GM12891 (cell line): ENCODE data around the gene RNF5.

Experiments used
- PAX5 ChIP-seq: IDR thresholded peaks from 2 replicates; pipeline ENCODE4 v1.6.1; 2011; ENCODE audit warnings: low read length, moderate library complexity, mild to moderate bottlenecking; ENCODE audit not compliant: insufficient read depth, severe bottlenecking
- POLR2A ChIP-seq: IDR thresholded peaks from 2 replicates; pipeline ENCODE4 v1.6.1; 2011; ENCODE audit warnings: low read depth, low read length, control low read depth
- POLR2AphosphoS5 ChIP-seq: IDR thresholded peaks from 2 replicates; pipeline ENCODE4 v1.6.1; 2011; ENCODE audit warnings: low read depth, low read length, control low read depth
- POU2F2 ChIP-seq: IDR thresholded peaks from 2 replicates; pipeline ENCODE4 v1.6.1; 2011; ENCODE audit warnings: low read depth, mild to moderate bottlenecking, control low read depth, low read length, moderate library complexity
- TAF1 ChIP-seq: IDR thresholded peaks from 2 replicates; pipeline ENCODE4 v1.6.1; 2011; ENCODE audit warnings: low read depth, low read length, control low read depth

DNA sequence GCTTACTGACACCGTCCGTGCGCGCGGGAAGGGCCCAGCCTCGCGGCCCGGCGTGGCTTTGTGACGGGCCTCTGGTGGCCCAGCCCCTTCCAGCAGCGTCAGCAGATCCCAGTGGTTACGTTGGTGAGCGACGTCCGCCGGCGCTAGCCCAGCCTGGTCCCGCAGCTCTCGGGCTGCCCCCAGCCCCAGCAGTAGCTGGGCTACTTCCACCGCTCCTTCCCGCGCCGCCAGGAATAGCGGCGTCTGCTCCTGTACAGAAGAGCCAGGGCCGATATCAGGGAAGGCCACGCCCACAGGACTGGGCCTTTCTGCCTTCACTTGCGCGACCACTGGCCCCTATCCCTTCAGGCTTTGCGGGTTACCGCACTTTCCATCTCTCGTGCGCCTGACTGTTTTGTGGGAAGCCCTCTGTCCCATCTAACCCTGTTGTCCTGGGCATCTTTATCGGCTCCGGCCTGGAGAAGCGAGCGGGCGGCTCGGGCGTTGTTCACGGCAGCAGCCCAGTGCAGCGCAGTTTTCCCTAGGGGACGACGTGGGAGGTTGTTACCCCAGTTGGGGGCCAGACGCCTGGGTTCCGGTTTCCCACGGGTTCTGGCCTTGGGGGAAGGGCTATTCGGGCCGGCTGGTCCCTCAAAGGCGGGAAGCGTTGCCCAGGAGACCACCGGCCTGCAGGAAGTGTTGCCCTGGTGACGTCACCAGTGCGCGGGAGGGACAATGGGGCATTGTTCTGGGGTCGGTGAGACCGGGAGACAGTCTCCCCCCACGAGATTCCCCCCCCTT is 17.9 kb downstream of the RNF5 start:
- TF ChIP-seq POLR2A (peak; percentile 82), POLR2AphosphoS5 (peak; percentile 86), TAF1 (peak; percentile 64; the same call in 1 of the 2 replicates), POU2F2 (no peak), PAX5 (no peak)
